CD4-positive, alpha-beta T cell (primary cell): ENCODE results near the gene DNLZ. TPM values are rescaled to one million over a fixed set of nuclear protein-coding genes. Genes with fewer than 3 reads are reported as not detected.

Source experiments
- ATAC-seq: fragments of 200-7000 bp; cut with Tn5 transposase; one replicate; pipeline ENCODE4 v1.10.0; 2022; ENCODE audit warnings: mild to moderate bottlenecking; ENCODE audit not compliant: poor library complexity
- CTCF ChIA-PET: fragments of 350-600 bp; sonication (Branson Sonifier 250); formaldehyde crosslinking; loops from one replicate; lab custom pipeline; 2021; ENCODE audit warnings: antibody characterized with exemption, inconsistent platforms; lab: Charles Lee
- POLR2A ChIA-PET: fragments of 350-600 bp; sonication (Branson Sonifier 250); formaldehyde crosslinking; loops from one replicate; lab custom pipeline; 2021; ENCODE audit warnings: antibody characterized with exemption, inconsistent platforms; lab: Charles Lee
- DNase-seq, 14 experiments: peaks; one replicate each; pipeline ENCODE4 v3.0.0-alpha.2; 2013 to 2020; ENCODE audit warnings: mixed read lengths in 2 of 14
- H3K27ac ChIP-seq, 2 donors: one replicate each; pipeline versions ENCODE4 v1.5.1 to v1.7.0; 2013; ENCODE audit warnings: low read length in 2 of 2, low read depth in 1 of 2, mild to moderate bottlenecking in 1 of 2
- H3K27me3 ChIP-seq, 2 experiments: 1 replicate in 1 of 2; 2 replicates in 1 of 2; pipeline versions ENCODE4 v1.6.1 to v1.7.0; 2013; ENCODE audit warnings: low read length in 2 of 2, control low read depth in 1 of 2, mild to moderate bottlenecking in 1 of 2, moderate library complexity in 1 of 2; ENCODE audit not compliant: insufficient read depth in 2 of 2, control insufficient read depth in 1 of 2
- H3K36me3 ChIP-seq: one replicate; pipeline ENCODE4 v1.6.1; 2013; ENCODE audit warnings: low read length, control low read depth; ENCODE audit not compliant: insufficient read depth
- H3K4me1 ChIP-seq: one replicate; pipeline ENCODE4 v1.6.1; 2013; ENCODE audit warnings: low read length, control low read depth; ENCODE audit not compliant: insufficient read depth
- H3K4me3 ChIP-seq: one replicate; pipeline ENCODE4 v1.5.1; 2013; ENCODE audit warnings: mild to moderate bottlenecking, low read length, moderate library complexity
- H3K9me3 ChIP-seq, 2 experiments: 1 replicate in 1 of 2; 2 replicates in 1 of 2; pipeline versions ENCODE4 v1.6.1 to v1.7.0; 2013; ENCODE audit warnings: low read length in 2 of 2, mild to moderate bottlenecking in 2 of 2, control low read depth in 1 of 2, moderate library complexity in 1 of 2; ENCODE audit not compliant: control insufficient read depth in 1 of 2, insufficient read depth in 1 of 2
- H3K27ac Mint-ChIP-seq: one replicate; pipeline ENCODE4 v1.8.0; 2020; ENCODE audit warnings: mixed read lengths
- H3K27me3 Mint-ChIP-seq: one replicate; pipeline ENCODE4 v1.8.0; 2021; ENCODE audit warnings: mixed read lengths
- H3K36me3 Mint-ChIP-seq: one replicate; pipeline ENCODE4 v1.8.0; 2021; ENCODE audit warnings: low read depth, mixed read lengths
- H3K4me1 Mint-ChIP-seq: one replicate; pipeline ENCODE4 v1.8.0; 2021; ENCODE audit warnings: low read depth, mixed read lengths
- H3K4me3 Mint-ChIP-seq: one replicate; pipeline ENCODE4 v1.8.0; 2020; ENCODE audit warnings: mild to moderate bottlenecking, mixed read lengths
- H3K9me3 Mint-ChIP-seq: one replicate; pipeline ENCODE4 v1.8.0; 2020; ENCODE audit warnings: mixed read lengths
- intact Hi-C, 2 experiments: fragments of 100-400 bp; cut with DNase I in 1 of 2; cut with micrococcal nuclease in 1 of 2; formaldehyde crosslinking; loops; one replicate each; pipeline versions ENCODE4 v1.15.1 to v1.9.0; 2023 to 2025; cut with DNase I, micrococcal nuclease
- total RNA-seq, 174 experiments: library from RNA in 2 of 174; stranded (reverse) in 2 of 174; gene quantifications; one replicate each; pipeline ENCODE4 v1.2.3 and lab custom pipeline; 2021 to 2026
- TF ChIP-seq, protein P1 (sequence below): fragments of 200-600 bp; IDR thresholded peaks from one replicate; pipeline ENCODE4 v1.8.0; 2022; ENCODE audit warnings: antibody characterized with exemption, mild to moderate bottlenecking

DNLZ gene
- total RNA-seq, 2 experiments from 2014 or later: 15.4 to 17.0 TPM

DNA sequence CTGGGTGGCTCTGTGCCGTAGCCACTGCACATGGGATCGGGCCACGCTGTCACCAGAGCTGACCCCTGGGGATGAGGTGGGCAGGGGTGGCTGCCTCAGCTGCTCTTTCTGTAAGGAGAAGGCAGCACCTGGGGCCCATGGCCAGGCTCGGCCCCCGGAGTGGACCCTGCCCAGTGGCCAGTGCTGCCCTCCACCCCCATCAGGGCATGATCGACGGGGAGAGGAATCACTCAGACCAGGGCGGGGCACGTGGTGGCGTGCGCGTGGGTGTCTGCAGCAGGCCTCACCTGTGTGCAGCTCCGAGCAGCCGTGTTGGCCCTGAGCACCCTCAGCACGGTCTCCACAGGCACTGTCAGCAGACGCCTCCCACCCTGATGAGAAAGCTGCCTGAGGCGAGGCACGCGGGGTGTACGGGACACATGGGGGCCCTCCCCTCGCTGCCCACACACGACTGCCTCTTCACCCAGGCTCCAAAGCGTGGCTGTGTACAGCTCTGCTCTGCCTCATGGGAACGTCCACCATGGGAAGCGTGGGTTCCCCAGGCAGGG lies 18.5 kb upstream of the DNLZ start:
- peaks cover 39% of the 10 kb centered on the region for H3K36me3 ChIP-seq
- Mint-ChIP-seq H3K4me3 (no peak overlapping the region), H3K27me3 (no peaks in the 10 kb centered on the region), H3K4me1 (peaks cover 18% of the 10 kb centered on the region), H3K36me3 (peaks cover 30% of the 10 kb centered on the region), H3K27ac (no peak overlapping the region), H3K9me3 (no peaks in the 10 kb centered on the region)
- no peaks in the 10 kb centered on the region for H3K27me3 ChIP-seq
- DNase-seq (no peak), ATAC-seq (no peak)
- intact Hi-C loops: no loop called here
- no peak overlapping the region for H3K4me3 ChIP-seq
- H3K27ac ChIP-seq: no peak overlapping the region
- TF ChIP-seq, protein P1, sequence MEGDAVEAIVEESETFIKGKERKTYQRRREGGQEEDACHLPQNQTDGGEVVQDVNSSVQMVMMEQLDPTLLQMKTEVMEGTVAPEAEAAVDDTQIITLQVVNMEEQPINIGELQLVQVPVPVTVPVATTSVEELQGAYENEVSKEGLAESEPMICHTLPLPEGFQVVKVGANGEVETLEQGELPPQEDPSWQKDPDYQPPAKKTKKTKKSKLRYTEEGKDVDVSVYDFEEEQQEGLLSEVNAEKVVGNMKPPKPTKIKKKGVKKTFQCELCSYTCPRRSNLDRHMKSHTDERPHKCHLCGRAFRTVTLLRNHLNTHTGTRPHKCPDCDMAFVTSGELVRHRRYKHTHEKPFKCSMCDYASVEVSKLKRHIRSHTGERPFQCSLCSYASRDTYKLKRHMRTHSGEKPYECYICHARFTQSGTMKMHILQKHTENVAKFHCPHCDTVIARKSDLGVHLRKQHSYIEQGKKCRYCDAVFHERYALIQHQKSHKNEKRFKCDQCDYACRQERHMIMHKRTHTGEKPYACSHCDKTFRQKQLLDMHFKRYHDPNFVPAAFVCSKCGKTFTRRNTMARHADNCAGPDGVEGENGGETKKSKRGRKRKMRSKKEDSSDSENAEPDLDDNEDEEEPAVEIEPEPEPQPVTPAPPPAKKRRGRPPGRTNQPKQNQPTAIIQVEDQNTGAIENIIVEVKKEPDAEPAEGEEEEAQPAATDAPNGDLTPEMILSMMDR: no peak
- no peaks in the 10 kb centered on the region for H3K9me3 ChIP-seq
- CTCF ChIA-PET: interaction anchor here (1.2 kb wide), 1 partner anchor 18 kb away, joined by 4 read pairs; the partner anchor contains the start of gene DNLZ
- H3K4me1 ChIP-seq: peaks cover 22% of the 10 kb centered on the region
- POLR2A ChIA-PET: no interaction called here

GRCh38 chr9:136381311-136381710 lies 17.8 kb upstream of the DNLZ start:
- Mint-ChIP-seq H3K27ac (no peak overlapping the region), H3K9me3 (no peaks in the 10 kb centered on the region), H3K4me1 (peaks cover 18% of the 10 kb centered on the region), H3K4me3 (no peak overlapping the region), H3K36me3 (peaks cover 28% of the 10 kb centered on the region), H3K27me3 (no peaks in the 10 kb centered on the region)
- Histone ChIP-seq H3K27me3 (no peaks in the 10 kb centered on the region), H3K36me3 (peaks cover 36% of the 10 kb centered on the region), H3K4me3 (no peak overlapping the region), H3K4me1 (peaks cover 22% of the 10 kb centered on the region), H3K27ac (no peak overlapping the region), H3K9me3 (no peaks in the 10 kb centered on the region)
- ATAC-seq (no peak), DNase-seq (no peak)
- POLR2A ChIA-PET: no interaction called here
- intact Hi-C loops: no loop called here
- CTCF ChIA-PET: interaction anchor here (1.2 kb wide), 1 partner anchor 18 kb away, joined by 4 read pairs; the partner anchor contains the start of gene DNLZ
- TF ChIP-seq, protein P1: no peak

DNA sequence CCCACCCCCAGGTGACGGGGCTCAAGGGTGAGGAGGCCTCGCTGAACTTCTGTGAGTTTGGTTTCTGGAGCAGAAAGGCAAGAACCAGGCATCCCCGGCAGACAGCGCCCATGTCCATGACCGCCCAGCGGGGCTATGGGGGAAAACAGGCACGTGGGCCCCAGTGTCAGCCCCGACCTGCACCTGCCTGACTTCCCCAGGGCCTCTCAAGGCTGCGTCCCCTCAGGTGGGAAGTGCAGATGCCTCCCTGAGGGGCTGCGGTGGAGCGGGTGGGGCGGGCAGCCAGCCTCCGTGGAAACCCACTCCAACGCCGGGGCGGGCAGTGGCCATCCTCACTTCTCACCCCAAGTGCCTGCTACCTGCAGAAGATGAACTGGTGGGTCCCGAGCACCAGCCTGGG lies 16.8 kb upstream of the DNLZ start:
- Mint-ChIP-seq H3K27me3 (no peaks in the 10 kb centered on the region), H3K36me3 (peaks cover 20% of the 10 kb centered on the region), H3K27ac (no peak overlapping the region), H3K9me3 (no peaks in the 10 kb centered on the region), H3K4me1 (peaks cover 10% of the 10 kb centered on the region), H3K4me3 (no peak overlapping the region)
- ChIA-PET POLR2A (no interaction called here), CTCF (no interaction called here)
- no peaks in the 10 kb centered on the region for H3K27me3 ChIP-seq
- no peaks in the 10 kb centered on the region for H3K9me3 ChIP-seq
- H3K4me1 ChIP-seq: peaks cover 14% of the 10 kb centered on the region
- TF ChIP-seq, protein P1: no peak
- DNase-seq: no peak
- intact Hi-C loops: no loop called here
- H3K4me3 ChIP-seq: no peak overlapping the region
- no peak for ATAC-seq
- no peak overlapping the region for H3K27ac ChIP-seq
- H3K36me3 ChIP-seq: peaks cover 36% of the 10 kb centered on the region
